GM19468 (cell line): ENCODE measurements around the gene SLC5A11.

Experiments
- ATAC-seq: cut with Tn5 transposase; IDR thresholded peaks from one replicate; pipeline ENCODE4 v1.9.1; 2021; ENCODE audit warnings: mild to moderate bottlenecking, moderate library complexity, moderate number of reproducible peaks; ENCODE audit not compliant: unreplicated experiment; ENCODE audit errors: extremely low read depth

The SLC5A11 gene

GRCh38 chr16:24908716-24909115, 63.0 kb downstream of the SLC5A11 start:
- ATAC-seq = no peak

DNA sequence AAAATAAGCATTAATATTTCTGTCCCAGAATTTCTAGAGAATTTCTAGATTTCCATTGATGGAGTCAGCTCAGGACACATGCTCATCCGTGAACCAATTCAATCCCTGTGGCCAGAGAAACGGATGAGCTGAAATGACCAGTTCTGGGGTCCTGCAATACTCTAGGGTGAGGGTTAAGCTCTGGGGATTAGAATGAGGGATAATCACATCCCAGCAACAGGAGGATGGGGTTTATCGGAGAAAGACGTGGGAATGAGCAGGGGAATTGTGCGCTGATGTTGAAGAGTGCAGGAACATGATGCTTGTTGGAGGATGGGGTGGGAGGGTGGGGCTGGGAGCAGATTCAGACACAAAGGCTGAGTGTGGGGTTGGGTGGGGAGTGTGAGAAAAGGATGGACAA, 64.1 kb downstream of the SLC5A11 start:
- no peak for ATAC-seq

DNA sequence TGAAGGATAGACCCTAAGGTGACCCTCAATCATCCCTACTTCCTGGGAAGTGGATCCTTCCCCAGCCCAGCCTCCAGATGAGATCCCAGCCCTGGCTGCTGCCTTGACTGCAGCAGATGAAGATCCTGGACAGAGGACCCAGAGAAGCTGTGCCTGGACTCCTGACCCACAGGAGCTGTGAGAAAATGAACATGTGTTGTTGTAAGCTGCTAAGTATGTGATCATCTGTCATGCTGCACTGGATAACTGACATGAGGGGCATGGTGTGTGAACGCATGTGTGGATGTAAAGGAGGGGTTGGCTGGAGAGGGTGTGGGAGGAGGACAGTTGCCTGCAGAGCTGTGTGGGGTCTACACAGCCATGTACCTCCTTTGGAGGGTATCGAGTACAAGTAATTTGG, 69.3 kb downstream of the SLC5A11 start:
- ATAC-seq = no peak

DNA sequence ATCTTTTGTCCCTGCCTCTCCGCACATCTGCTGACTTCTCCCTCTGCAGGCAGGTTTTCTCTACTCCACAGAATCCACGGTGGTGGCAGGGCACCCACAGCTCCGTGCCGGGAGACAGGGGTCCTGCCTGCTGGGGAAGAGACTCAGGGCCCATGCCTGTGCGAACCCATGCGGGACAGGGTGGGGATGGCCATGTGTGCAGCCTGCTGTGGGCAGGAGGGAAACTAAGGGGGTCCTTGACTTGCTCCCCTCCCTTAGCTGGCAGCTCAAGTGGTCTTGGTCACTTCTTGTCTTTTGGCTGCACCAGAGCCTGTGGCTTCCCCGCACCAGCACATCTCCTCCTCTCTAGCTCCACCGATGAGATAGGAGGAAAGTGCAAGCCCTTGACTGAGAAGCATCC, 69.8 kb downstream of the SLC5A11 start:
- no peak for ATAC-seq

- ATAC-seq = no peak
Observed at GRCh38 chr16:24917236-24917635, 71.5 kb downstream of the SLC5A11 start.

DNA sequence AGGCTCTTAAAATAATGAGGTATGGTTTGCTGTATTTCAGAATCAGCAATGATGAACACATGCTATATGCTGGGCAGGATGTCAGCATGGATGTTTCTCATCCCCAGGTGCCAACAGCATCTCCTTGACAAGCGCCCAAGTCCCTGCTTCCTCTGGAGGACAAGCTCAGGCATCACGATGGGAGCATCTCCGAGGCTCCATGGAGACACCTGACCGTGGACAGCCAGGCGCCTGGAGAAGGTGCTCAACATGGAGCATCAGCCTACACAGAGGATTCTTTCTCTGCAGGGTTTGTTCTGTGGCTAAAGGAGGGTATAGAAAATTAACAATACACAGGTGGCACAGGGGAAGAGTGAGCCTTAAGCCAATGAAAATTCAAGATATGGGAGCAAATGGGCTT, 72.1 kb downstream of the SLC5A11 start:
- no peak for ATAC-seq

GRCh38 chr16:24918641-24919040, 72.9 kb downstream of the SLC5A11 start:
- no peak for ATAC-seq

DNA sequence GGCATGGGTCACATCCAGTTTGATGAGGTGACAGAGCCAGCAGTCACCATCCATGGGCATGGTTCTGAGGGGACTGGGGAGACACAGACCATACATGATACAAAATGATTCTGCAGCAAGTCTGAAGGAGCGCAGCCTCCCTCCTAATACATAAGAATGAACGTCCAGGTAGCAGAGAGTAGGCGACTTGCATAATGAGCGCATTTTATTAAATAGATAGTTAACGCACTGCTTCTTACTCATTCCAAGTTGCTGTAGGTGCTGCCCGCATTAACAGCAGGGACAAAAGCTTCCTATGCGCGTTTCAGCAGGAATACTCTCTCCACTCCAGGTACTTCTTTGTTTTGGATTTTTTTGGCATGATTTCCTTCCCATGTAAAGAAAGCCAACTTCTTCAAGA, 73.8 kb downstream of the SLC5A11 start:
- no peak for ATAC-seq

DNA sequence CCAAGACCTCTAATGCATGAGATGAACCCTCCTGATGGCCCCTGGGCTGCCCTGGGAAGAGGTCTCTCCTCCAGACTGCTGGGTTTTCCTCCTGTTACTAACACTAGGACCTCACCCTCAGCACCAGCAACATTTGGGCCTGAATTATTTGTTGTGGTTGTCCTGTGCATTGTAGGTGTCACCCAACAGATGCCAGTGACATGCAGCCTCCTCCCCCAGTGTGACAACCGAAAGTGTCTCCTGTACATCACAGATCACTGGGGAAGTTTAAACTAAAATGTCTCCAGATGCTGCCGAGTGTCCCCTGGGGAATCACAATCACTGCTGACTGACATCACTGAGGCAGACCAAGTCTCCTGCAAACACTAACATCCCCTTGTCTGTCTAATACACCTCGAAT, 74.8 kb downstream of the SLC5A11 start:
- ATAC-seq = no peak

DNA sequence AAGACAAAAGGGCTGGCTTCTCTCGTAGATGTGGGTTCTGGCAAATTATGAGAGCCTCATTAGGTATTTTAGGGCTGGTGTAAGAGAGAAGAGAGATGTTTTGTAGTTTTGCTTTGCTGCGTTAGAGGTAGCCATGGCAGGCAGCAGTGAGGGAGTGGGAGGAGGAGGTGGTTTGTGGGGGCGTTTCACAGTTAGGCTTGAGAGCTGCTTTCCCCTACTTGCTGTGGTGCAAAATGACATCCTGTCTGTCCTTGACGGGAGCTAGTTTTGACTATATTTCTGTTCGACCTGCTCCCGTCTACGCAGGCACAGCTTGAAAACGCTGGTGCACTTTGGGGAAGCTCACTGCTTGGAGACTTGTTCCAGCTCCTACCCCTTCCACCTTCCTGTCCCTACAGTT, 75.5 kb downstream of the SLC5A11 start:
- no peak for ATAC-seq

DNA sequence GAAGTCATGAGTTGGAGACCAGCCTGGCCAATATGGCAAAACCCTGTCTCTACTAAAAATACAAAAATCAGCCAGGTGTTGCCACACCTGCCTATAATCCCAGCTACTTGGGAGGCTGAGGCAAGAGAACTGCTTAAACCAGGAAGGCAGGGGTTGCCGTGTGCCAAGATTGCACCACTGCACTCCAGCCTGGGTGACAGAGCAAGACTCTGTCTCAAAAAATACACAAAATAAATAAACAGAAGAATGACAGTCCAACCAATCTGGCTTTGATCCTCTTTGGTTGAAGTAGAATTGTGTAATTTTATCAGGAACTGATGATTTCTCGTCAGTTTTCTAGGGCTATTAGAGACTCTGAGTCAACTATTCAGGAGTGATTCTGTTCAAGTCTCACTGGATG, 79.4 kb downstream of the SLC5A11 start:
- ATAC-seq = no peak

DNA sequence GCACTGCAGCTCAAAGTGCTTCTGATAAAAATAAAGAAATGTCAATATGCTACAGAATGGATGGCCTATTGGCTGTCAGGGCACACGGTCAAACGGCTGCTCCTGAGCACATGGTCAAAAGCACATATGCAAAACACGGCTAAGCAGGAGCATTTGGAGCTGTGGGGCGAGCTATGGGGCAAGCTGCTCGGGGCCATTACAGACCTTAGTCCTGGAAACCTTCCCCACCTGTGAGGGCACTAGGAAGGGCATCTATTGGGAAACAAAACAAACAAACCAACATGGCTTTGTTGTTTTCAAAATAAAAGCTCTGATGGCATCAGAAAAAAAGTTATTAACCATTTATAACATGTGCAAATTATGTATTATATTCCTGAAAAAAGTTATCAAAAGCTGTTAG, 83.6 kb downstream of the SLC5A11 start:
- ATAC-seq = no peak

DNA sequence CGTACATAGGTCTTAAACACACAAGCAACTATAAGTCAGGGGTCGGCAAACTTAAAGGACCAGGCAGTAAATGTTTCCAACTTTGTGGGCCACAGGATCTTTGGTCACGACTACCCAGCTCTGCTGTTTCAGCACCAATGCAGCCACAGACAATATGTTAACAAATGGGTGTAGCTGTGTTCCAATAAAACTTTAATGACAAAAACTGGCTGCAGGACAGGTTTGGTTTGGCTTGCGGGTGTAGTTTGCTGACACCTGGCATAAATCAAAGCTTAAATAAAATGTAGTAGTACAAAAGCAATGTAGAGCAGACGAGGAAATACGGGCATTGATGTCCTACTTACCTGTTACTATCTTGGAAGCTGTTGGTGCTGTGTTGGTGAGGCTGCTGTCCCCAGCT, 84.7 kb downstream of the SLC5A11 start:
- ATAC-seq = no peak

DNA sequence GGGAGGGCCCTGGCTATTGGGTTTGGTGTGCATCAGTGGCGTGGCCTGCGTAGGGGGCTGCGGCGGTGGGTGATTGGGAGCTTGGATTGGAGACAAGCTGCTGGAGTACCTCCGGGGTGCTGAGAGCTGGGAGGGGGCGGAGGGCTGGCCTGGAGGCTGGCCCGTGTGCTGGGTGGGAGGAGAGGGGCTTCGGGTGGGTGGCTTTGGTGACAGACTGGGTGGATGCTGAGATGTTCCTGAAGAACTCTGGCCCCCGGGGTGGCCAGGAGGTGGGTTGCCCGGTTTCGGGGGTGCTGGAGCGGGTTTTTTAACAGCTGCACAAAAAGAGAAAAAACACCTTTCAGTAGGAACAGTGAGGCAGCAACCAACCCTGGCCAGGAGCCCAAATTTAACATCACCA, 85.3 kb downstream of the SLC5A11 start:
- ATAC-seq = no peak

GRCh38 chr16:24935336-24935735, 89.6 kb downstream of the SLC5A11 start:
- ATAC-seq = no peak

GRCh38 chr16:24936151-24936550, 90.4 kb downstream of the SLC5A11 start:
- no peak for ATAC-seq

DNA sequence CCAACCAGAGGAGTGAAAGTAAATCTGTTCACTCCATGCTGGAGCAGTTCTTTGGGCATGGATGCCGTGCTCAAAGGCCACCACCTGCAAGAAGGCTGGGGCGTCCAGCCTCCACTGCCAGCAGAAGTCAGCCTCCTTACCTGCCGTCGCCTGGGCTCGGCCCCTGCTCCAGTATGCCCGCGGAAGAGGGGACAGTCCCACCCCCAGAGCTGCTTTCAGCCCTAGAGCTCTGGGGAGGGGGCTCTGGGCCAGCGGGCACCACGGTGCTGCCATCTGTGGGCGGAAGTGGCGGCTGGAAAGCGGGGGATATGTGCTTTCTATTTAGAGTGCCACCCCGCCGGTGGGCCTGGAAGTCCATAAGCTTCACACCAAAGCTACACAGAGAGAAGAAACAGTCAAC, 93.5 kb downstream of the SLC5A11 start:
- ATAC-seq = no peak

DNA sequence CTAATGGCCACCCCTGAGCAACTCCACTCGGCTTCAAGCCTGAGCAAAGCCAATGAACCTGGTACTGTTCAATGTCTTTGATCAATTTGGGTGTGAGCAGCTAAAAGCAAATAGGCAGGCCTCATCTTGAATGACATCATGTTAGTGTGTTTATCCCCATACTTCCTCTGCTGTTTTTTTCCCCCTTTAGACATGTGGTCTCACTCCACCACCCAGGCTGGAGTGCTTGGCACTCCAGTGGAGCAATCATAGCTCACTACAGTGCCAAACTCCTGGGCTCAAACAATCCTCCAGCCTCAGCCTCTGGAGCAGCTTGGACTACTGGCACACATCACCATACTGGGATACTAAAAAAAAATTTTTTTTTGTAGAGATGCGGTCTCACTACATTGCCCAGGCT, 94.0 kb downstream of the SLC5A11 start:
- ATAC-seq = no peak

- ATAC-seq = no peak
Observed at GRCh38 chr16:24943471-24943870, 97.7 kb downstream of the SLC5A11 start.

GRCh38 chr16:24944206-24944605, 98.4 kb downstream of the SLC5A11 start:
- no peak for ATAC-seq

- no peak for ATAC-seq
Observed at GRCh38 chr16:24946155-24946554, 100.4 kb downstream of the SLC5A11 start.

- no peak for ATAC-seq
Observed at GRCh38 chr16:24950275-24950674, 104.5 kb downstream of the SLC5A11 start.

DNA sequence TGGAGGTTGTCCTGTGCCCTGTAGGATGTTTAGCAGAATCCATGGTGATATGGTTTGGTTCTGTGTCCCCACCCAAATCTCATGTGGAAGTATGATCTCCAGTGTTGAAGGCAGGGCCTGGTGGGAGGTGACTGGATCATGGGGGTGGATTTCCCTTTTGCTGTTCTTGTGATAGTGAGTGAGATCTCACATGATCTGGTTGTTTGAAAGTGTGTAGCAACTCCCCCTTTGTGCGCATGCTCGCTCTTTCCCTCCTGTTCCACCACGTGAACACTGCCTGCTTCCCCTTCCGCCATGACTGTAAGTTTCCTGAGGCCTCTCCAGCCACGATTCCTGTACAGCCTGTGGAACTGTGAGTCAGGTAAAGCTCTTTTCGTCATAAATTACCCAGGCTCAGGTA, 107.5 kb downstream of the SLC5A11 start:
- no peak for ATAC-seq
